Coronary artery (tissue), 2 donors: ENCODE data around the gene PLD5.

Experiments
- DNase-seq: peaks from one replicate; pipeline ENCODE4 v3.0.0-alpha.2; 2017; ENCODE audit warnings: low spot score
- H3K27ac ChIP-seq, 2 donors: fragments of 200-600 bp; sonication (generic); one replicate each; pipeline ENCODE4 v1.5.1; 2016 to 2019
- H3K4me3 ChIP-seq: fragments of 200-600 bp; sonication (generic); 2 replicates; pipeline ENCODE4 v1.5.1; 2016; ENCODE audit warnings: mild to moderate bottlenecking, moderate library complexity
- TF ChIP-seq, protein P1 (sequence below): fragments of 200-600 bp; sonication (generic); IDR thresholded peaks from one replicate; pipeline ENCODE4 v1.5.1; 2019; ENCODE audit warnings: antibody characterized with exemption

PLD5 gene

DNA sequence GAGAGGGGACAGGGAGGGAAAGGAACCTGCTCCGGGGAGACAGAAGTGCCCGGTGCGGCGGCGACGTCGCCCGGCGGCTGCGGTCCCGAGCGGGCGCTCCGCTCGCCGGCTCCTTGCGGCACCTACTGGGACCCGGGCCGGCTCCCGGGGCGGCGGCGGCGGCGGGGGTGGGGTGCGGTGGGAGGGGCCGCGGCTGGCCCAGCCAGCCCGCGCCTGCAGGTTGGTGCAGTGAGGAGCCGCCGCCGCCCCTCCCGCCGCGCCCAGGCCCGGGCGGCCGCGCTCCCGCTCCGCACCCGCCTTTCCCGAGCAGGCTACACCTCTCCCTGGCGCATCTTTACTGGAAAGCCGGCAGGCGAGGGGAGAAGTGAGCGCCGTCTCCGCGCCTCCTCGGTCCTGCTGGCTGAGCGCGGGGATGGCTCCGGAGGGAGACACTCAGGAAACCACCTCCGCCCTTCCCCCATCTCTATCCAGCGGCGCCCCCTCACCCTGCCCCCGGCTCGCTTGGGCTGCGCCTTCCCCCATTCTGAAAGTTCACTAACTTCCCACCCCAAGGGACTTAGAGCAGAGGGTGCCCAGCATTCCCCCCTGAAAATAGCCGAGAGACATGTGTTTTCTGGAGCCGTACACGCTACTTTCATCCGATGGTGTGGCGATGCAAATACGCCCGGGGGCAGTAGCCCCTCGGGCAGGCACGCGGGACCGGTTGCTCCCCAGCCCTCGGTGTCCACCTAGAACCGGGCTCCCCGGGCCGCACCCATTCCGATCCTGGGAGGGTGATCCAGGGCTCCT, at the start of gene PLD5:
PLD5 (minus strand) TSS at position 127 of the 789 bp plus-strand sequence.
- DNase-seq, result no peak
- peak within 1 kb of the TSS in 1 of 2 donors; percentile 57 for H3K27ac ChIP-seq
- peak within 1 kb of the TSS; percentile 74 for H3K4me3 ChIP-seq
- TF ChIP-seq, protein P1, sequence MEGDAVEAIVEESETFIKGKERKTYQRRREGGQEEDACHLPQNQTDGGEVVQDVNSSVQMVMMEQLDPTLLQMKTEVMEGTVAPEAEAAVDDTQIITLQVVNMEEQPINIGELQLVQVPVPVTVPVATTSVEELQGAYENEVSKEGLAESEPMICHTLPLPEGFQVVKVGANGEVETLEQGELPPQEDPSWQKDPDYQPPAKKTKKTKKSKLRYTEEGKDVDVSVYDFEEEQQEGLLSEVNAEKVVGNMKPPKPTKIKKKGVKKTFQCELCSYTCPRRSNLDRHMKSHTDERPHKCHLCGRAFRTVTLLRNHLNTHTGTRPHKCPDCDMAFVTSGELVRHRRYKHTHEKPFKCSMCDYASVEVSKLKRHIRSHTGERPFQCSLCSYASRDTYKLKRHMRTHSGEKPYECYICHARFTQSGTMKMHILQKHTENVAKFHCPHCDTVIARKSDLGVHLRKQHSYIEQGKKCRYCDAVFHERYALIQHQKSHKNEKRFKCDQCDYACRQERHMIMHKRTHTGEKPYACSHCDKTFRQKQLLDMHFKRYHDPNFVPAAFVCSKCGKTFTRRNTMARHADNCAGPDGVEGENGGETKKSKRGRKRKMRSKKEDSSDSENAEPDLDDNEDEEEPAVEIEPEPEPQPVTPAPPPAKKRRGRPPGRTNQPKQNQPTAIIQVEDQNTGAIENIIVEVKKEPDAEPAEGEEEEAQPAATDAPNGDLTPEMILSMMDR, result no peak

GRCh38 chr1:242569867-242570266, 45.4 kb upstream of the PLD5 start:
- no peak for DNase-seq
- TF ChIP-seq, protein P1, result no peak
- H3K4me3 ChIP-seq, result no peak overlapping the region
- no peak overlapping the region for H3K27ac ChIP-seq

DNA sequence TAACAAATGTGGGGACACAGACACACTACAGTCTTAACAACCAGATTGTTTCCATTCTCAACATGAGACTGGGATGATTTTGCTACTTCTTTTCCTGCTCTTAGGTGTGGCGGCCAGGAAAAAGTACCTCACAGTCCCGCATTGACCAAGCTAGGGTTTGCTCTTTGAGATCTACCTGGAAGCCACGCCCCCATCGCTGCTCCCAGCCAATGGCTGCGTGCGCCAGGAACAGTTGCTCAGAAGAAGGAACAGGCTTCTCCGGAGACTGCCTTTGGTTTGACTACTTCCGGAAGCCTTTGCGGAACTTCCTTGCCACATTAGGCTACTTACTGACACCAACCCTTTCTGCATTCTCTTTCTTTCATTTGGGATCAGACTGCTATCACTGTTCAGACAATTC, 44.2 kb upstream of the PLD5 start:
- Histone ChIP-seq H3K27ac (no peak overlapping the region), H3K4me3 (no peak overlapping the region)
- TF ChIP-seq, protein P1, result no peak
- no peak for DNase-seq

DNA sequence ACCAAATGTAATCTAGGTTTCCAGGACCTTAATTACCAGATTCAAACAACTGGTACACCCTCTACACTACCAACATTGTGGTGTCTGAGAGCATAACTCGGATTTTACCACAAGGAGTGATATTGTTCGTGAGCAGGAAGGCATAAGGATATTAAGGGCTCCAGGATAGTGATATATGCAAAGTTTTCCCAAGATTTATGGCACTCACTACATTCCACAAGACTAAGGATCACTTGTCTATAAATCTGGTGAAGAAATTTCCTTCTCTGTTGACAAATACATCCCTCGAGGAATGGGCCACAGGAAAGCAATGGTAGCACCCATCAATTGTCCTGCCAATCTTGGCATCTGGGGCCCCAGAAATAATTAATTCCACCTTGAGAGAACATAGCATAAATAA, 43.1 kb upstream of the PLD5 start:
- no peak overlapping the region for H3K4me3 ChIP-seq
- DNase-seq, result no peak
- TF ChIP-seq, protein P1, result no peak
- H3K27ac ChIP-seq, result no peak overlapping the region

DNA sequence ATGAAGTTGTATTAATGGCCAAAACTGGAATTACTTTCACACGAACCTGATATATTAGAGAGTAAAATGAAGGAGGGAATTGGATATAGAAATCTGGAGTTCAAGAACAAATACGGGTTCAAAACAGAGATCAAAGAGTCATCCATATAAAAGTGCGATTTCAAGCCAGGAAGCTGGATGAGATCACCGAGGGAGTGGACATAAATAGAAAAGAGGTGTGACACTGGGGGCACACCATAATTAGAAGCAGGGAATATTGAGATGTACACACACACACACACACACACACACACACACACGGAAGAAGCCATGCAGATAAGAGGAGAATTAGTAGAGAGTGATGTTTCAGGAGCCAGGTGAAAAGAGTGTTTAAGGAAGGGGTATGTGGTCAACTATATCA, 32.3 kb upstream of the PLD5 start:
- Histone ChIP-seq H3K4me3 (no peak overlapping the region), H3K27ac (no peak overlapping the region)
- no peak for DNase-seq
- TF ChIP-seq, protein P1, result no peak

- H3K4me3 ChIP-seq, result no peak overlapping the region
- H3K27ac ChIP-seq, result no peak overlapping the region
- TF ChIP-seq, protein P1, result no peak
- DNase-seq, result no peak
Measured at GRCh38 chr1:242556276-242556675, 31.8 kb upstream of the PLD5 start.

DNA sequence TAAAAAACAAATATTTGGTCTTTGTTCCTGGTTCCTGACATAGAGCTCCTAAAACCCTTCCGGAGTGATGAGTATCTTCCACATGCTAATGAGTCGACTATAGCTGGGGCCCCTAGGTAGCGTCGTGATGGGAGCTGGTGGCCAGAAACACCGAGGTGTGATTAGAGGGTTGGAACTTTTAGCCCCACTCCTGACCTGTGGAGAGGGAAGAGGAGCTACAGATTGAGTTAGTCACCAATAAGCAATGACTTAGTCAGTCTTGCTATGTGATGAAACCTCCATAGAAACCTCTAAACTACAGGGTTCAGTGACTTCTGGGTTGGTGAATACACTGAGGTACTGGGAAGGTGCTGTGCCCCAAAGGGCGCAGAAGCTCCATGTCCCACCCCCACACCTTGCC, 30.1 kb upstream of the PLD5 start:
- TF ChIP-seq, protein P1, result no peak
- H3K4me3 ChIP-seq, result no peak overlapping the region
- no peak overlapping the region for H3K27ac ChIP-seq
- no peak for DNase-seq
